HG02870 (cell line): ENCODE results near the gene TAS1R3.
A peak's percentile ranks its signal among the peaks of the same experiment; 100 is the strongest.

ENCODE experiments used
- ATAC-seq: cut with Tn5 transposase; IDR thresholded peaks from one replicate; pipeline ENCODE4 v1.9.1; 2021; ENCODE audit warnings: mild to moderate bottlenecking, moderate library complexity; ENCODE audit not compliant: unreplicated experiment

TAS1R3 gene

DNA sequence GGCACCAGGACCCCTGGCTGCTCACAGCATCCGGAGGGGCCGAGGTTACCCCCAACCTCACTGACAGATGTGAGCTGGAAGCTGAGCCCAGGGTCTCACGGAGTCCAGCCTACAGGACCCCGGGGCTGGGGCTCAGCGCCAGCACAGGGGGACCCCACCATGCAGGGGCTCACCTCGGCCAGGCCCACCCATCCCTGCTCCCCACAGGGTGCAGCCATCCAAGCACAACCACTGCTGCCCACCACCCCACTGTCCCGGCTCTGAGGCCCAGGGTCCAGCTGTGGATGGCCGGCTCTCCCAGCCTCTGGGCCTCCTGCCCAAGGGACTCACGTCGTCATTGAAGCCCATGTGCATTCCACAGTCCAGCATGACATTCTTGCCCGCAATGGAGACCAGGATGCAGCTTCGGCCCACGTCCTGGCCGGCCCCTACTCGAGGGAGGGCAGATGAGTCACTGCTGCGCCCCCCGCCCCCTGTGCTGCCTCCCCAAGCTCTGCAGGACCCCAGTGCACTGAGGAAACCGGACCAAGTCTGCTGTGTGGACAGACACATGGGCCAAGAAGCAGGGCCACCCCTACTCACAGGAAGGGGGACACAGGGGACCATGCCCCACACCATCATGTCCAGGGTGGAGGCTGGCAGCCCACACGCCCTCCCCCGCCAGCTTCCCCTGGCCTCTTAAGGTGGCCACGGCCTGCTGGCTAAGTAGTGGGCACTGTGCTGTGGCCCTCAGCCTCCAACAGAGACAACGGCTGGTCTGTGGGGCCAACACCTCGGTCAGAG is 10.2 kb upstream of the TAS1R3 start:
- no peak for ATAC-seq

GRCh38 chr1:1321477-1321876 is 9.6 kb upstream of the TAS1R3 start:
- no peak for ATAC-seq

DNA sequence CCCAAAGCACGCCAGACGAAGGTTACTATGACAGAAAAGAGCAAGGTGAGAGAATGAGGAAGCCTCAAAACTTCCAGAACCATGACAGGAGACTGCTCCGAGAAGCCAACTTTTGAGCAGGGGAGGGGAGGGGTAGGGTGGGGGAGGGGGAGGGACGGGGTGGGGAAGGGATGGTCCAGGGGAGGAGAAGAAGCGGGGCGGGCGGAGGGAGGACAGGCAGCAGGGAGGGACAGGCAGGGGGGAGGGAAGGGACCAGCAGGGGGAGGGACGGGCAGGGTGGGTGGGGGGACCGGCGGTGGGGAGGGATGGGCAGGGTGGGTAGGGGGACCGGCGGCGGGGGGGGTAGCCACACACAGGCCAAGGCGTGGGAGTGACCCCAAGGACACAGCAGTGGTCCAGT is 8.7 kb upstream of the TAS1R3 start:
- ATAC-seq: no peak

GRCh38 chr1:1322952-1323351 is 8.1 kb upstream of the TAS1R3 start:
- no peak for ATAC-seq

GRCh38 chr1:1324084-1324523 is 7.0 kb upstream of the TAS1R3 start:
- ATAC-seq: peak; percentile 23

DNA sequence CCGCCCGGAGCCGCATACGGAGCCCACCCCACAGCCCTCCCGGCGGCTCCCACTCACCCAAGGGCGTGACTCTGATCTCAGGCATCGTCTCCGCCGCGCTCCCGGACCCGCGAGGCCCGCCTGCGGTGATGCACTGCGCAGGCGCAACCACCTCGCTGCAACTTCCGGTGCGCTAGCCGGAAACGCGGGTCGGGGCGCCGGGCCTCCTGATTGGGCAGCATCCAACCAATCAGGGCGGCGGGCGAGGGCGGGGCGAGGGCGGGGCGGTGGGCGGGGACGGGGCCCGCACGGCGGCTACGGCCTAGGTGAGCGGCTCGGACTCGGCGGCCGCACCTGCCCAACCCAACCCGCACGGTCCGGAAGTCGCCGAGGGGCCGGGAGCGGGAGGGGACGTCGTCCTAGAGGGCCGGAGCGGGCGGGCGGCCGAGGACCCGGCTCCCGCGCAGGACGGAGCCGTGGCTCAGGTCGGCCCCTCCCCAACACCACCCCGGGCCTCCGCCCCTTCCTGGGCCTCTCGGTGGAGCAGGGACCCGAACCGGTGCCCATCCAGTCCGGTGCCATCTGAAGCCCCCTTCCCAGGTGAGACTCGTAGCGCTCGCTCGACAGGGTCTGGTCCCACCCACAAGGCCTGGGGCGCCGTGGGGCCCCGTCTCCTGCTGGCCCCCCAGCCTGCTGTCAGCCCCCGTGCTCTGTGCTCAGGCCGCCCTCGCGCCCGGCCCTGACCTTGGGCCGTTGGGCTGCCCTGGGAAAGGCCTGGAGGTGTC is 6.4 kb upstream of the TAS1R3 start, which contains the start of the genes CPTP and INTS11:
Gene CPTP (plus strand): TSS at position 279 of the 764 bp plus-strand sequence. CDS start 2,109 bp downstream, outside the sequence.
Gene INTS11 (minus strand): TSS at position 137 of the 764 bp plus-strand sequence. CDS start 52 bp downstream, at position 85.
- ATAC-seq: peak; percentile 62

GRCh38 chr1:1325288-1326074 is 5.6 kb upstream of the TAS1R3 start:
- no peak for ATAC-seq

GRCh38 chr1:1326075-1326605 is 4.9 kb upstream of the TAS1R3 start:
- ATAC-seq: no peak

- no peak for ATAC-seq
Measured at GRCh38 chr1:1327291-1327690, 3.8 kb upstream of the TAS1R3 start.

GRCh38 chr1:1328254-1328653 is 2.8 kb upstream of the TAS1R3 start:
- ATAC-seq: no peak

DNA sequence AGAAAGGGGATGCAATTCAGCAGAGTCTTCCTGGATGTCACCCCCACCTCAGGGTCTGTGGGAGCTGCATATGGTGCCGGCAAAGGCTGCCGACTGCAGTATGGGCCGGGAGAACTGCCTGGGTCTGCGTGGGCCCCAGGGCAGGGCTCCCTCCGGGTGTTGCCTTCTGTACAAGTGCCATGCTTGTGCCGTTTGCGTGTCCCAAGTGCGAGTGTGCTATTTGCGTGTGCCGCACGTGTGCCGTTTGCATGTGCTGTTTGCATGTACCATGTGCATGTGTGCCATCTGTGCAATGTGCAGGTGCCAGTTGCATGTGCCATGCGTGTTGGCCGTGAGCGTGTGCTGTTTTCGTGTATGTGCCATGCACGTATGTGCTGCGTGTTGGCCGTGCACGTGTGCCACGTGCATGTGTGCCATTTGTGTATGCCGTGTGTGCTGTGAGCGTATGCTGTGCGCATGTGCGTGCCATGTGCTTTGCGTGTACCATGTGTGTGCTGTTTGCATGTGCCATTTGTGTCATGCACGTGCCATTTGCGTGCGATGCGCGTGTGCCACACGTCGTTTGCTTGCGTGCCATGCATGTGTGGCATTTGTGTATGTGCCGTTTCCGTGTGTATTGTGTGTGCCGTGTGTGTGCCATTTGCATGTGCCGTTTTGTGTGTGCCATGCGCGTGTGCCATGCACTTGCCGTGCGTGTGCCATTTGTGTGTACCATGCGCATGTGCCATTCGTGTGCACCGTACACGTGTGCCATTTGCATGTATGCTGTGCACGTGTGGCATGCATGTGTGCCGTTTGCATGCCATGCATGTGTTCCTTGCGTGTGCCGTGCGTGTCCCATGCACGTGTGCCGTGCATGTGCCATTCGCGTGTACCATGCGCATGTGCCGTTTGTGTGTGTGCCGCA is 1.5 kb upstream of the TAS1R3 start:
- no peak for ATAC-seq

GRCh38 chr1:1330366-1331067 is 563 bp upstream of the TAS1R3 start:
- no peak for ATAC-seq

DNA sequence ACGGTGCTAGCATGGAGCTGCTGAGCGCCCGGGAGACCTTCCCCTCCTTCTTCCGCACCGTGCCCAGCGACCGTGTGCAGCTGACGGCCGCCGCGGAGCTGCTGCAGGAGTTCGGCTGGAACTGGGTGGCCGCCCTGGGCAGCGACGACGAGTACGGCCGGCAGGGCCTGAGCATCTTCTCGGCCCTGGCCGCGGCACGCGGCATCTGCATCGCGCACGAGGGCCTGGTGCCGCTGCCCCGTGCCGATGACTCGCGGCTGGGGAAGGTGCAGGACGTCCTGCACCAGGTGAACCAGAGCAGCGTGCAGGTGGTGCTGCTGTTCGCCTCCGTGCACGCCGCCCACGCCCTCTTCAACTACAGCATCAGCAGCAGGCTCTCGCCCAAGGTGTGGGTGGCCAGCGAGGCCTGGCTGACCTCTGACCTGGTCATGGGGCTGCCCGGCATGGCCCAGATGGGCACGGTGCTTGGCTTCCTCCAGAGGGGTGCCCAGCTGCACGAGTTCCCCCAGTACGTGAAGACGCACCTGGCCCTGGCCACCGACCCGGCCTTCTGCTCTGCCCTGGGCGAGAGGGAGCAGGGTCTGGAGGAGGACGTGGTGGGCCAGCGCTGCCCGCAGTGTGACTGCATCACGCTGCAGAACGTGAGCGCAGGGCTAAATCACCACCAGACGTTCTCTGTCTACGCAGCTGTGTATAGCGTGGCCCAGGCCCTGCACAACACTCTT is 1.1 kb downstream of the TAS1R3 start:
- no peak for ATAC-seq

DNA sequence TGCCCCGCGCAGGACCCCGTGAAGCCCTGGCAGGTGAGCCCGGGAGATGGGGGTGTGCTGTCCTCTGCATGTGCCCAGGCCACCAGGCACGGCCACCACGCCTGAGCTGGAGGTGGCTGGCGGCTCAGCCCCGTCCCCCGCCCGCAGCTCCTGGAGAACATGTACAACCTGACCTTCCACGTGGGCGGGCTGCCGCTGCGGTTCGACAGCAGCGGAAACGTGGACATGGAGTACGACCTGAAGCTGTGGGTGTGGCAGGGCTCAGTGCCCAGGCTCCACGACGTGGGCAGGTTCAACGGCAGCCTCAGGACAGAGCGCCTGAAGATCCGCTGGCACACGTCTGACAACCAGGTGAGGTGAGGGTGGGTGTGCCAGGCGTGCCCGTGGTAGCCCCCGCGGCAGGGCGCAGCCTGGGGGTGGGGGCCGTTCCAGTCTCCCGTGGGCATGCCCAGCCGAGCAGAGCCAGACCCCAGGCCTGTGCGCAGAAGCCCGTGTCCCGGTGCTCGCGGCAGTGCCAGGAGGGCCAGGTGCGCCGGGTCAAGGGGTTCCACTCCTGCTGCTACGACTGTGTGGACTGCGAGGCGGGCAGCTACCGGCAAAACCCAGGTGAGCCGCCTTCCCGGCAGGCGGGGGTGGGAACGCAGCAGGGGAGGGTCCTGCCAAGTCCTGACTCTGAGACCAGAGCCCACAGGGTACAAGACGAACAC is 1.8 kb downstream of the TAS1R3 start:
- no peak for ATAC-seq

GRCh38 chr1:1333551-1334241 is 2.6 kb downstream of the TAS1R3 start:
- ATAC-seq: no peak

DNA sequence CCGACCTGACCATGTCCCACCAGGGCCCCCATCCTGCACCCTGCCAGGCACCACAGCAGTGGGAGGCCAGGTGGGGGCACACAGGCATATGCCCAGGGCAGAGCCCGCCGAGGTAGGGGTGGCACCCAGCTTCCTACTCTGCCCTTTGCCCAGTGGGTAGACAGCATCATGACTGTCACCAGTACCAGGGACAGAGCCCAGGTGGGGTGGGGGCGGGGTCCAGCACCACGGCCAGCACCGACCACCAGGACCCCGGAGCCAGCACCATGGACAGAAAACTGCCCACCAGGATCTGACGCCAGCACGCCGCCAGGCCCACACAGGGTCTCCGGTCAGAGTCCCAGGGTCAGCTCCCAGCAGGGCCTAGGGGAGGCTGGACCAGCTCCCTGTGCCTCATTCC is 3.8 kb downstream of the TAS1R3 start:
- ATAC-seq: no peak

- no peak for ATAC-seq
Measured at GRCh38 chr1:1335283-1335682, 4.2 kb downstream of the TAS1R3 start.
